Measurements from ENCODE around the gene DGKD.

- TF ChIP-seq CTCF (IDR thresholded peaks at IDR 0.05) (no peak), POLR2A (IDR thresholded peaks at IDR 0.05) (no peak), EP300 (IDR thresholded peaks at IDR 0.05) (no peak)
Observed at GRCh38 chr2:233373316-233373715, 19.0 kb downstream of the DGKD start.
